PC-3 (cell line): ENCODE data around the gene ETHE1. TPM values are rescaled to one million over a fixed set of nuclear protein-coding genes. Genes with fewer than 3 reads are reported as not detected.

Experiments
- ATAC-seq: fragments of 200-7000 bp; cut with Tn5 transposase; 2 replicates; pipeline ENCODE4 v1.9.1; 2020; ENCODE audit warnings: mild to moderate bottlenecking, moderate library complexity
- BruUV-seq: library from RNA; stranded (reverse); fragments of 400-500 nt; replicated peaks from 2 replicates; lab custom pipeline; 2021; lab: Mats Ljungman, UMichigan
- CTCF ChIA-PET: fragments of 300-600 bp; sonication (Branson Sonifier 250); formaldehyde crosslinking; loops from one replicate; lab custom pipeline; 2022; ENCODE audit warnings: antibody characterized with exemption; lab: Charles Lee
- POLR2A ChIA-PET: fragments of 300-600 bp; sonication (Branson Sonifier 250); formaldehyde crosslinking; loops from one replicate; lab custom pipeline; 2022; ENCODE audit warnings: antibody characterized with exemption; ENCODE audit not compliant: unreplicated experiment; lab: Charles Lee
- DNase-seq: peaks from one replicate; pipeline ENCODE4 v3.0.0-alpha.2; 2015
- H2AFZ ChIP-seq: fragments of 300-600 bp; sonication (generic); 2 replicates; pipeline ENCODE4 v1.6.0; 2016; ENCODE audit warnings: antibody characterized with exemption, low read length
- H3F3A ChIP-seq: fragments of 300-600 bp; sonication (generic); one replicate; pipeline ENCODE4 v1.6.0; 2017; ENCODE audit warnings: antibody characterized with exemption, low read length, control low read depth, mild to moderate bottlenecking; ENCODE audit not compliant: unreplicated experiment
- H3K27ac ChIP-seq: fragments of 300-600 bp; sonication (generic); 2 replicates; pipeline ENCODE4 v1.5.1; 2016; ENCODE audit warnings: mild to moderate bottlenecking, low read length
- H3K27me3 ChIP-seq: fragments of 300-600 bp; sonication (generic); 2 replicates; pipeline ENCODE4 v1.6.1; 2016; ENCODE audit warnings: low read length, mixed read lengths
- H3K36me3 ChIP-seq: fragments of 300-600 bp; sonication (generic); 2 replicates; pipeline ENCODE4 v1.6.1; 2016; ENCODE audit warnings: low read depth, mixed run types, low read length, mixed read lengths
- H3K4me1 ChIP-seq: fragments of 300-600 bp; sonication (generic); 2 replicates; pipeline ENCODE4 v1.5.1; 2016; ENCODE audit warnings: low read length; ENCODE audit not compliant: insufficient read depth
- H3K4me2 ChIP-seq: fragments of 300-600 bp; sonication (generic); 2 replicates; pipeline ENCODE4 v1.6.0; 2016; ENCODE audit warnings: low read length
- H3K4me3 ChIP-seq: fragments of 300-600 bp; sonication (generic); 2 replicates; pipeline ENCODE4 v1.5.1; 2016; ENCODE audit warnings: mild to moderate bottlenecking, low read length, mixed read lengths
- H3K79me2 ChIP-seq: fragments of 300-600 bp; sonication (generic); 2 replicates; pipeline ENCODE4 v1.6.1; 2017; ENCODE audit warnings: low read length, mixed read lengths
- H3K9ac ChIP-seq: fragments of 300-600 bp; sonication (generic); 2 replicates; pipeline ENCODE4 v1.6.0; 2016; ENCODE audit warnings: mild to moderate bottlenecking, low read length
- H3K9me2 ChIP-seq: fragments of 300-600 bp; sonication (generic); replicated peaks from 2 replicates; pipeline ENCODE4 v1.6.1; 2016; ENCODE audit warnings: mixed run types, low read length, mixed read lengths
- H3K9me3 ChIP-seq: fragments of 300-600 bp; sonication (generic); 2 replicates; pipeline ENCODE4 v1.6.1; 2016; ENCODE audit warnings: low read length, mixed read lengths
- H4K20me1 ChIP-seq: fragments of 300-600 bp; sonication (generic); 2 replicates; pipeline ENCODE4 v1.6.1; 2016; ENCODE audit warnings: low read length, mixed read lengths
- CTCF ChIP-seq: fragments of 300-600 bp; sonication (generic); conservative IDR thresholded peaks from 2 replicates; pipeline ENCODE4 v1.5.1; 2017; ENCODE audit warnings: antibody characterized with exemption, low read depth, mild to moderate bottlenecking, low read length
- EZH2 ChIP-seq: fragments of 300-600 bp; sonication (generic); IDR thresholded peaks from one replicate; pipeline ENCODE4 v1.6.1; 2017; ENCODE audit warnings: antibody characterized with exemption, mild to moderate bottlenecking, low read length; ENCODE audit not compliant: unreplicated experiment
- EZH2phosphoT487 ChIP-seq: fragments of 300-600 bp; sonication (generic); IDR thresholded peaks from 2 replicates; pipeline ENCODE4 v1.6.1; 2018; ENCODE audit warnings: mild to moderate bottlenecking, antibody characterized with exemption, low read length, borderline replicate concordance
- intact Hi-C: fragments of 100-400 bp; cut with micrococcal nuclease; formaldehyde crosslinking; loops from 2 replicates; pipeline ENCODE4 v1.9.0; 2023
- total RNA-seq: library from RNA; depleted of rRNA; stranded (reverse); fragments of >200 nt; gene quantifications from 2 replicates; pipeline ENCODE4 v1.2.3, GENCODE V29; 2014

ETHE1 gene
- total RNA-seq, 1 experiment from 2014 or later: 34.2 TPM

GRCh38 chr19:43468354-43469159 lies 58.4 kb downstream of the ETHE1 start:
- peak overlapping the region; percentile 77 for H3K9ac ChIP-seq
- intact Hi-C loops: no loop called here
- H3K9me2 ChIP-seq: no peaks in the 10 kb centered on the region
- POLR2A ChIA-PET: no interaction called here
- no peak overlapping the region for H2AFZ ChIP-seq
- H3K36me3 ChIP-seq: no peaks in the 10 kb centered on the region
- H3K27me3 ChIP-seq: no peaks in the 10 kb centered on the region
- H3K4me3 ChIP-seq: peak overlapping the region; percentile 42; the same call in 1 of the 2 replicates
- H3K4me1 ChIP-seq: peaks cover 63% of the 10 kb centered on the region
- CTCF ChIA-PET: interaction anchor here (0.6 kb wide), 1 partner anchor 87 kb away, joined by 3 read pairs; no protein-coding TSS in a partner anchor
- H3F3A ChIP-seq: no peaks in the 10 kb centered on the region
- no peaks in the 10 kb centered on the region for H3K9me3 ChIP-seq
- DNase-seq (no peak), ATAC-seq (no peak)
- peak overlapping the region; percentile 97 for H3K27ac ChIP-seq
- BruUV-seq: no TSS peak
- peak overlapping the region; percentile 66 for H3K4me2 ChIP-seq
- no peak for TF ChIP-seq EZH2
- TF ChIP-seq CTCF: no peak
- TF ChIP-seq EZH2phosphoT487: no peak
- 0 out of 2 replicates have a peak, but pooled peaks cover 9% of the 10 kb centered on the region for H3K79me2 ChIP-seq
- no peaks in the 10 kb centered on the region for H4K20me1 ChIP-seq

- Histone ChIP-seq H3K4me3 (peak overlapping the region; percentile 42; the same call in 1 of the 2 replicates), H3K9ac (peak overlapping the region; percentile 77), H3K27me3 (no peaks in the 10 kb centered on the region), H3K9me3 (no peaks in the 10 kb centered on the region), H3F3A (no peaks in the 10 kb centered on the region), H3K4me1 (peaks cover 67% of the 10 kb centered on the region), H2AFZ (peak overlapping the region; percentile 26; the same call in 1 of the 2 replicates), H3K79me2 (0 out of 2 replicates have a peak, but pooled peaks cover 9% of the 10 kb centered on the region), H3K36me3 (no peaks in the 10 kb centered on the region), H3K4me2 (peak overlapping the region; percentile 66), H4K20me1 (no peaks in the 10 kb centered on the region), H3K9me2 (no peaks in the 10 kb centered on the region), H3K27ac (peak overlapping the region; percentile 97)
- no peak for TF ChIP-seq EZH2
- TF ChIP-seq EZH2phosphoT487: no peak
- no peak for TF ChIP-seq CTCF
- ChIA-PET POLR2A (no interaction called here), CTCF (interaction anchor here (0.6 kb wide), 1 partner anchor 88 kb away, joined by 3 read pairs; no protein-coding TSS in a partner anchor)
- ATAC-seq (peak; percentile 2), DNase-seq (peak; percentile 71)
- intact Hi-C loops: no loop called here
- BruUV-seq: no TSS peak
Measured at GRCh38 chr19:43467730-43468129, 59.3 kb downstream of the ETHE1 start.

GRCh38 chr19:43467276-43467675 lies 59.7 kb downstream of the ETHE1 start:
- CTCF ChIA-PET: no interaction called here
- POLR2A ChIA-PET: no interaction called here
- ATAC-seq (no peak), DNase-seq (peak; percentile 23)
- peaks cover 67% of the 10 kb centered on the region for H3K4me1 ChIP-seq
- H3K79me2 ChIP-seq: 0 out of 2 replicates have a peak, but pooled peaks cover 9% of the 10 kb centered on the region
- H3K4me3 ChIP-seq: no peak overlapping the region; the same call in 1 of the 2 replicates
- H3K36me3 ChIP-seq: no peaks in the 10 kb centered on the region
- peak overlapping the region; percentile 77 for H3K9ac ChIP-seq
- H3K9me3 ChIP-seq: no peaks in the 10 kb centered on the region
- no peaks in the 10 kb centered on the region for H3F3A ChIP-seq
- H4K20me1 ChIP-seq: no peaks in the 10 kb centered on the region
- no peaks in the 10 kb centered on the region for H3K9me2 ChIP-seq
- no TSS peak for BruUV-seq
- intact Hi-C loops: no loop called here
- H3K27me3 ChIP-seq: no peaks in the 10 kb centered on the region
- H3K27ac ChIP-seq: peak overlapping the region; percentile 97
- H3K4me2 ChIP-seq: peak overlapping the region; percentile 66
- no peak for TF ChIP-seq EZH2phosphoT487
- no peak for TF ChIP-seq CTCF
- no peak for TF ChIP-seq EZH2
- peak overlapping the region; percentile 26; the same call in 1 of the 2 replicates for H2AFZ ChIP-seq
